OCI-LY7 (cell line): ENCODE data around the gene SEMA5A. TPM values are rescaled to one million over a fixed set of nuclear protein-coding genes. Genes with fewer than 3 reads are reported as not detected.

Experiments
- BruUV-seq: library from RNA; stranded (reverse); fragments of 400-500 nt; replicated peaks from 2 replicates; lab custom pipeline; 2021; lab: Mats Ljungman, UMichigan
- CTCF ChIA-PET: fragments of 300-600 bp; sonication (Branson Sonifier 250); formaldehyde crosslinking; loops from one replicate; lab custom pipeline; 2022; ENCODE audit warnings: antibody characterized with exemption; ENCODE audit not compliant: unreplicated experiment; lab: Charles Lee
- POLR2A ChIA-PET: fragments of 300-600 bp; sonication (Branson Sonifier 250); formaldehyde crosslinking; loops from one replicate; lab custom pipeline; 2022; ENCODE audit warnings: antibody characterized with exemption; lab: Charles Lee
- DNase-seq: peaks from one replicate; pipeline ENCODE4 v3.0.0-alpha.2; 2015; ENCODE audit warnings: low spot score
- H2AFZ ChIP-seq: fragments of 200-600 bp; sonication (generic), shearing (Covaris generic); 2 replicates; pipeline ENCODE4 v1.6.1; 2014; ENCODE audit warnings: mild to moderate bottlenecking, antibody characterized with exemption, low read length, moderate library complexity
- H3K27ac ChIP-seq: fragments of 200-600 bp; sonication (generic); 2 replicates; pipeline ENCODE4 v1.5.1; 2014; ENCODE audit warnings: mixed run types, low read depth, mild to moderate bottlenecking, moderate library complexity, low read length, inconsistent platforms; ENCODE audit not compliant: poor library complexity, severe bottlenecking
- H3K36me3 ChIP-seq: fragments of 200-600 bp; sonication (generic); 2 replicates; pipeline ENCODE4 v1.6.1; 2014; ENCODE audit warnings: mild to moderate bottlenecking, antibody characterized with exemption, low read length, moderate library complexity, mixed read lengths; ENCODE audit not compliant: insufficient read depth
- H3K4me1 ChIP-seq: fragments of 200-600 bp; sonication (generic); 2 replicates; pipeline ENCODE4 v1.5.1; 2014; ENCODE audit warnings: mild to moderate bottlenecking, low read length; ENCODE audit not compliant: insufficient read depth, poor library complexity, severe bottlenecking
- H3K4me2 ChIP-seq: fragments of 200-600 bp; sonication (generic); 2 replicates; pipeline ENCODE4 v1.6.1; 2014; ENCODE audit warnings: mild to moderate bottlenecking, low read length
- H3K4me3 ChIP-seq: fragments of 200-600 bp; sonication (generic); 2 replicates; pipeline ENCODE4 v1.5.1; 2014; ENCODE audit warnings: mild to moderate bottlenecking, low read depth, low read length; ENCODE audit not compliant: poor library complexity, severe bottlenecking
- H3K79me2 ChIP-seq: fragments of 200-600 bp; sonication (generic); 2 replicates; pipeline ENCODE4 v1.6.1; 2016; ENCODE audit warnings: low read depth, mild to moderate bottlenecking, low read length, moderate library complexity, mixed read lengths; ENCODE audit not compliant: insufficient read depth
- H3K9me2 ChIP-seq: fragments of 200-600 bp; sonication (generic); 2 replicates; pipeline ENCODE4 v1.6.1; 2016; ENCODE audit warnings: mild to moderate bottlenecking, low read length, mixed read lengths; ENCODE audit not compliant: insufficient read depth
- H3K9me3 ChIP-seq: fragments of 200-600 bp; sonication (generic); 2 replicates; pipeline ENCODE4 v1.6.1; 2014; ENCODE audit warnings: mild to moderate bottlenecking, mixed run types, low read length, mixed read lengths
- H4K20me1 ChIP-seq: fragments of 200-600 bp; sonication (generic); 2 replicates; pipeline ENCODE4 v1.6.1; 2014; ENCODE audit warnings: mild to moderate bottlenecking, antibody characterized with exemption, low read length, moderate library complexity, mixed read lengths; ENCODE audit not compliant: insufficient read depth
- CTCF ChIP-seq: fragments of 200-600 bp; sonication (generic); conservative IDR thresholded peaks from 2 replicates; pipeline ENCODE4 v1.5.1; 2014; ENCODE audit warnings: mild to moderate bottlenecking, antibody characterized with exemption, low read length, moderate library complexity, mixed read lengths
- EZH2phosphoT487 ChIP-seq: fragments of 200-600 bp; sonication (generic); IDR thresholded peaks from 2 replicates; pipeline ENCODE4 v1.6.1; 2018; ENCODE audit warnings: low read depth, borderline replicate concordance, mild to moderate bottlenecking, mixed run types, antibody characterized with exemption, low read length, moderate library complexity, mixed read lengths
- intact Hi-C: fragments of 100-400 bp; cut with micrococcal nuclease; formaldehyde crosslinking; loops from one replicate; pipeline ENCODE4 v1.10.0; 2022; ENCODE audit not compliant: unreplicated experiment
- total RNA-seq, 2 experiments: library from RNA; depleted of rRNA in 1 of 2; stranded (reverse); fragments of >200 nt in 1 of 2; shearing (Covaris generic) in 1 of 2; gene quantifications; 2 replicates each; pipeline ENCODE4 v1.2.3, GENCODE V29; 2014 to 2022

Gene SEMA5A
- total RNA-seq, 2 experiments from 2014 or later, result not detected

GRCh38 chr5:9513827-9514226, 32.0 kb downstream of the SEMA5A start:
- no peaks in the 10 kb centered on the region for H3K9me2 ChIP-seq
- H3K9me3 ChIP-seq, result no peaks in the 10 kb centered on the region
- no peak for DNase-seq
- H2AFZ ChIP-seq, result no peak overlapping the region
- no peak overlapping the region for H3K4me3 ChIP-seq
- no peak for TF ChIP-seq CTCF
- H3K4me1 ChIP-seq, result no peaks in the 10 kb centered on the region
- BruUV-seq, result no TSS peak
- H3K79me2 ChIP-seq, result no peaks in the 10 kb centered on the region
- no peak overlapping the region for H3K4me2 ChIP-seq
- no peaks in the 10 kb centered on the region for H3K36me3 ChIP-seq
- intact Hi-C loops, result no loop called here
- CTCF ChIA-PET, result no interaction called here
- POLR2A ChIA-PET, result no interaction called here
- H3K27ac ChIP-seq, result no peak overlapping the region
- no peaks in the 10 kb centered on the region for H4K20me1 ChIP-seq

GRCh38 chr5:9512457-9512856, 33.4 kb downstream of the SEMA5A start:
- no peak for TF ChIP-seq CTCF
- no peak for TF ChIP-seq EZH2phosphoT487
- intact Hi-C loops, result no loop called here
- POLR2A ChIA-PET, result no interaction called here

GRCh38 chr5:9507974-9508373, 37.9 kb downstream of the SEMA5A start:
- H2AFZ ChIP-seq, result no peak overlapping the region
- CTCF ChIA-PET, result no interaction called here
- H3K27ac ChIP-seq, result no peak overlapping the region
- no peak overlapping the region for H3K4me2 ChIP-seq
- intact Hi-C loops, result loop anchor here (5.0 kb wide), 1 partner anchor 574 kb away; no protein-coding TSS in a partner anchor
- no TSS peak for BruUV-seq
- no peaks in the 10 kb centered on the region for H3K9me3 ChIP-seq
- H3K79me2 ChIP-seq, result no peaks in the 10 kb centered on the region
- TF ChIP-seq EZH2phosphoT487 (no peak), CTCF (no peak)
- H3K9me2 ChIP-seq, result no peaks in the 10 kb centered on the region
- POLR2A ChIA-PET, result no interaction called here
- no peaks in the 10 kb centered on the region for H3K36me3 ChIP-seq
- H3K4me1 ChIP-seq, result no peaks in the 10 kb centered on the region
- no peaks in the 10 kb centered on the region for H4K20me1 ChIP-seq
- no peak for DNase-seq
- H3K4me3 ChIP-seq, result no peak overlapping the region

More at GRCh38 chr5:9512457-9512856, 33.4 kb downstream of the SEMA5A start:
- no peaks in the 10 kb centered on the region for H3K4me1 ChIP-seq
- no peak overlapping the region for H2AFZ ChIP-seq
- CTCF ChIA-PET, result no interaction called here
- H3K36me3 ChIP-seq, result no peaks in the 10 kb centered on the region
- no peaks in the 10 kb centered on the region for H3K9me3 ChIP-seq
- no peak overlapping the region for H3K27ac ChIP-seq
- no peak for DNase-seq
- no peaks in the 10 kb centered on the region for H4K20me1 ChIP-seq
- no TSS peak for BruUV-seq
- no peaks in the 10 kb centered on the region for H3K79me2 ChIP-seq
- no peaks in the 10 kb centered on the region for H3K9me2 ChIP-seq
- H3K4me2 ChIP-seq, result no peak overlapping the region
- no peak overlapping the region for H3K4me3 ChIP-seq
